Hematopoietic multipotent progenitor cell (in vitro differentiated cells): ENCODE results near the gene PIP5K1B. TPM values are rescaled to one million over a fixed set of nuclear protein-coding genes. Genes with fewer than 3 reads are reported as not detected.

ENCODE experiments used
- DNase-seq, 3 donors: peaks; one replicate each; pipeline ENCODE4 v3.0.0-alpha.2; 2011 to 2015; ENCODE audit warnings: low read depth in 2 of 3, low spot score in 2 of 3
- total RNA-seq: library from RNA; depleted of rRNA; stranded (reverse); fragments of >200 nt; gene quantifications from one replicate; pipeline ENCODE4 v1.2.3, GENCODE V29; 2012

The PIP5K1B gene
- total RNA-seq, 1 donor = 12.4 TPM

GRCh38 chr9:68895741-68896478, 190.9 kb downstream of the PIP5K1B start:
- peak in 2 of 3 donors; percentile 22 to 64 for DNase-seq

- DNase-seq = no peak
Measured at GRCh38 chr9:68896486-68896885, 191.4 kb downstream of the PIP5K1B start.

GRCh38 chr9:68897577-68898145, 192.6 kb downstream of the PIP5K1B start:
- DNase-seq = no peak

- no peak for DNase-seq
Measured at GRCh38 chr9:68898781-68899439, 193.9 kb downstream of the PIP5K1B start.

GRCh38 chr9:68904454-68904853, 199.4 kb downstream of the PIP5K1B start:
- DNase-seq = no peak

- DNase-seq = no peak
Measured at GRCh38 chr9:68905129-68905528, 200.1 kb downstream of the PIP5K1B start.

- DNase-seq = no peak
Measured at GRCh38 chr9:68907910-68908309, 202.9 kb downstream of the PIP5K1B start.

GRCh38 chr9:68912561-68912960, 207.5 kb downstream of the PIP5K1B start:
- no peak for DNase-seq

- DNase-seq = no peak
Measured at GRCh38 chr9:68913054-68913453, 208.0 kb downstream of the PIP5K1B start.

- DNase-seq = no peak
Measured at GRCh38 chr9:68914751-68915150, 209.7 kb downstream of the PIP5K1B start.

GRCh38 chr9:68919661-68920060, 214.6 kb downstream of the PIP5K1B start:
- peak in 1 of 3 donors; percentile 20 for DNase-seq

- DNase-seq = no peak
Measured at GRCh38 chr9:68920921-68921320, 215.9 kb downstream of the PIP5K1B start.

- no peak for DNase-seq
Measured at GRCh38 chr9:68923480-68923879, 218.4 kb downstream of the PIP5K1B start.

GRCh38 chr9:68925175-68925574, 220.1 kb downstream of the PIP5K1B start:
- DNase-seq = peak in 2 of 3 donors; percentile 19 to 46

GRCh38 chr9:68927165-68927564, 222.1 kb downstream of the PIP5K1B start:
- DNase-seq = peak in 1 of 3 donors; percentile 63

GRCh38 chr9:68931821-68932220, 226.8 kb downstream of the PIP5K1B start:
- DNase-seq = no peak

- no peak for DNase-seq
Measured at GRCh38 chr9:68932458-68932857, 227.4 kb downstream of the PIP5K1B start.

GRCh38 chr9:68933434-68934328, 228.6 kb downstream of the PIP5K1B start:
- DNase-seq = no peak

GRCh38 chr9:68934329-68934644, 229.2 kb downstream of the PIP5K1B start:
- no peak for DNase-seq

GRCh38 chr9:68940573-68940972, 235.5 kb downstream of the PIP5K1B start:
- DNase-seq = no peak
